ENCODE results near the gene PCDHGA12.

GRCh38 chr5:141393267-141393666 lies 37.0 kb upstream of the PCDHGA12 start:
- no peak for TF ChIP-seq POLR2AphosphoS5 (IDR thresholded peaks at IDR 0.05)
- no peak for TF ChIP-seq POLR2A (IDR thresholded peaks at IDR 0.05)
